HepG2 (cell line): ENCODE measurements around the gene NEK11. TPM values are rescaled to one million over a fixed set of nuclear protein-coding genes. Genes with fewer than 3 reads are reported as not detected.

Experiments
- ARID5B ChIP-seq: IDR thresholded peaks from 2 replicates; pipeline ENCODE4 v1.4.0; 2020; ENCODE audit warnings: mild to moderate bottlenecking, missing genetic modification reagents
- CREB1 ChIP-seq, 2 experiments: fragments of 450-650 bp in 1 of 2; IDR thresholded peaks; 2 replicates each; pipeline ENCODE4 v1.6.1; 2016 to 2017; ENCODE audit warnings: control low read depth in 1 of 2, mild to moderate bottlenecking in 1 of 2, missing compliant biosample characterization in 1 of 2, missing genetic modification characterization in 1 of 2
- DPF2 ChIP-seq: sonication (generic); formaldehyde crosslinking; IDR thresholded peaks from 2 replicates; pipeline ENCODE4 v1.4.0; 2020; ENCODE audit warnings: mild to moderate bottlenecking, low read depth, missing genetic modification reagents, borderline replicate concordance
- HDAC2 ChIP-seq: sonication (generic); formaldehyde crosslinking; IDR thresholded peaks from 2 replicates; pipeline ENCODE4 v1.4.0; 2020; ENCODE audit warnings: missing genetic modification reagents
- IKZF1 ChIP-seq: fragments of 450-650 bp; IDR thresholded peaks from 2 replicates; pipeline ENCODE4 v1.7.1; 2016
- KLF15 ChIP-seq: sonication (generic); formaldehyde crosslinking; IDR thresholded peaks from 2 replicates; pipeline ENCODE4 v1.8.1; 2023; ENCODE audit warnings: borderline replicate concordance, mild to moderate bottlenecking, inconsistent platforms, missing genetic modification reagents, mixed read lengths
- MED8 ChIP-seq: sonication (generic); formaldehyde crosslinking; IDR thresholded peaks from 2 replicates; pipeline ENCODE4 v1.8.1; 2023; ENCODE audit warnings: mild to moderate bottlenecking, missing genetic modification reagents; ENCODE audit not compliant: insufficient replicate concordance
- MXI1 ChIP-seq: IDR thresholded peaks from 3 replicates; pipeline ENCODE4 v1.6.1; 2012; ENCODE audit warnings: low read depth, low read length, inconsistent platforms, borderline replicate concordance
- NCOA5 ChIP-seq: sonication (generic); formaldehyde crosslinking; IDR thresholded peaks from 2 replicates; pipeline ENCODE4 v1.4.0; 2020; ENCODE audit warnings: missing genetic modification reagents
- PTBP1 ChIP-seq: fragments of 200-400 bp; formaldehyde crosslinking; IDR thresholded peaks from 2 replicates; pipeline ENCODE4 v1.6.1; 2018; ENCODE audit warnings: low read length, low read depth; ENCODE audit not compliant: poor library complexity, severe bottlenecking
- RARA ChIP-seq: IDR thresholded peaks from 2 replicates; pipeline ENCODE4 v1.6.1; 2016; ENCODE audit warnings: missing genetic modification reagents, missing compliant biosample characterization
- RARG ChIP-seq: sonication (generic); formaldehyde crosslinking; IDR thresholded peaks from 2 replicates; pipeline ENCODE4 v1.4.0; 2020; ENCODE audit warnings: low read depth, mild to moderate bottlenecking, missing genetic modification reagents
- SNRNP70 ChIP-seq: fragments of 200-400 bp; formaldehyde crosslinking; IDR thresholded peaks from 2 replicates; pipeline ENCODE4 v1.6.1; 2017; ENCODE audit warnings: mild to moderate bottlenecking, low read depth, low read length, moderate library complexity
- ZBTB46 ChIP-seq: sonication (generic); formaldehyde crosslinking; IDR thresholded peaks from 2 replicates; pipeline ENCODE4 v1.4.0; 2020; ENCODE audit warnings: mild to moderate bottlenecking, missing genetic modification reagents, borderline replicate concordance
- ZNF232 ChIP-seq: sonication (generic); formaldehyde crosslinking; IDR thresholded peaks from 2 replicates; pipeline ENCODE4 v1.4.0; 2020; ENCODE audit warnings: missing genetic modification reagents, borderline replicate concordance
- ZNF235 ChIP-seq: sonication (generic); formaldehyde crosslinking; IDR thresholded peaks from 2 replicates; pipeline ENCODE4 v1.8.1; 2023; ENCODE audit warnings: mild to moderate bottlenecking, missing genetic modification reagents, borderline replicate concordance
- ZNF383 ChIP-seq: sonication (generic); formaldehyde crosslinking; IDR thresholded peaks from 2 replicates; pipeline ENCODE4 v1.4.0; 2020; ENCODE audit warnings: missing genetic modification reagents, mild to moderate bottlenecking, borderline replicate concordance
- ZNF446 ChIP-seq: sonication (generic); formaldehyde crosslinking; IDR thresholded peaks from 2 replicates; pipeline ENCODE4 v1.5.0; 2020; ENCODE audit warnings: mild to moderate bottlenecking, missing genetic modification reagents
- ZNF557 ChIP-seq: sonication (generic); formaldehyde crosslinking; IDR thresholded peaks from 2 replicates; pipeline ENCODE4 v1.4.0; 2020; ENCODE audit warnings: missing genetic modification reagents
- ZNF580 ChIP-seq: IDR thresholded peaks from 2 replicates; pipeline ENCODE4 v1.6.1; 2016; ENCODE audit warnings: low read depth, borderline replicate concordance
- ZNF607 ChIP-seq: sonication (generic); formaldehyde crosslinking; IDR thresholded peaks from 2 replicates; pipeline ENCODE4 v1.5.1; 2020; ENCODE audit warnings: missing genetic modification reagents, mild to moderate bottlenecking, borderline replicate concordance
- ZNF788 ChIP-seq: sonication (generic); formaldehyde crosslinking; IDR thresholded peaks from 2 replicates; pipeline ENCODE4 v1.5.0; 2020; ENCODE audit warnings: mild to moderate bottlenecking, missing genetic modification reagents, borderline replicate concordance
- ZSCAN29 ChIP-seq: sonication (generic); formaldehyde crosslinking; conservative IDR thresholded peaks from 2 replicates; pipeline ENCODE4 v1.4.0; 2020; ENCODE audit warnings: mild to moderate bottlenecking, missing genetic modification reagents
- ZSCAN30 ChIP-seq: sonication (generic); formaldehyde crosslinking; IDR thresholded peaks from 2 replicates; pipeline ENCODE4 v1.5.0; 2020; ENCODE audit warnings: mild to moderate bottlenecking, missing genetic modification reagents
- polyA plus RNA-seq, 8 experiments: library from polyadenylated mRNA; depleted of rRNA in 3 of 8; stranded (reverse) in 7 of 8; unstranded in 1 of 8; fragments of >200 nt; fragmentation: Illumina TruSeq in 4 of 8; extraction: Trizol in 4 of 8; gene quantifications; 2 replicates each; pipeline versions ENCODE4 v1.2.1 to v1.2.3, GENCODE V29; 2011 to 2016; ENCODE audit warnings: low read depth in 4 of 8, missing spikeins in 1 of 8, mixed read lengths in 1 of 8; ENCODE audit not compliant: insufficient read depth in 1 of 8
- total RNA-seq, 5 experiments: library from RNA; depleted of rRNA; stranded (reverse); fragments of >200 nt; fragmentation: Illumina TruSeq; extraction: Trizol; gene quantifications; 2 replicates each; pipeline ENCODE4 v1.2.3, GENCODE V29; 2016; ENCODE audit warnings: low read depth in 1 of 5

The NEK11 gene
- total and polyA plus RNA-seq, 2 of the 13 experiments (the other 11 are each of a cell fraction or from before 2014, with no cell fraction given), result 0.95 to 2.2 TPM

- peak; percentile 32; the same call in 1 of the 2 replicates for TF ChIP-seq RARA (CRISPR knock-in tag)
- peak; percentile 69; the same call in 1 of the 2 replicates for TF ChIP-seq ZSCAN29 (CRISPR knock-in tag)
- no peak for TF ChIP-seq ZSCAN30 (CRISPR knock-in tag)
- TF ChIP-seq ZNF232 (CRISPR knock-in tag), result no peak
- no peak for TF ChIP-seq RARG
- no peak for TF ChIP-seq DPF2
- TF ChIP-seq CREB1 (IDR thresholded peaks at IDR 0.05), result no peak
- peak; percentile 80 for TF ChIP-seq CREB1 (CRISPR knock-in tag; IDR thresholded peaks at IDR 0.05)
- TF ChIP-seq ZBTB46 (CRISPR knock-in tag), result 0 out of 2 replicates have a peak, but pooled peaks have one; percentile 68
- peak; percentile 46; the same call in 1 of the 2 replicates for TF ChIP-seq ZNF788 (CRISPR knock-in tag)
- no peak for TF ChIP-seq IKZF1
- no peak for TF ChIP-seq ZNF446
- no peak for TF ChIP-seq NCOA5 (CRISPR knock-in tag)
- peak; percentile 78; the same call in 2 of the 3 replicates for TF ChIP-seq MXI1
- TF ChIP-seq ARID5B (CRISPR knock-in tag), result peak; percentile 45; the same call in 1 of the 2 replicates
- no peak for TF ChIP-seq PTBP1
- TF ChIP-seq SNRNP70, result no peak
- TF ChIP-seq ZNF557 (CRISPR knock-in tag), result 0 out of 2 replicates have a peak, but pooled peaks have one; percentile 39
- TF ChIP-seq HDAC2, result peak; percentile 27
- peak; percentile 73; the same call in 1 of the 2 replicates for TF ChIP-seq ZNF607 (CRISPR knock-in tag)
- no peak for TF ChIP-seq MED8 (CRISPR knock-in tag)
- TF ChIP-seq ZNF580, result 0 out of 2 replicates have a peak, but pooled peaks have one; percentile 29
- TF ChIP-seq ZNF235 (CRISPR knock-in tag), result no peak
- TF ChIP-seq ZNF383 (CRISPR knock-in tag), result no peak
- TF ChIP-seq KLF15 (CRISPR knock-in tag), result no peak
These were observed at the start of gene NEK11, which contains the start of gene ASTE1 (continued) for GRCh38 chr3:131026321-131027151.
